Adrenal gland (tissue), 12 donors: ENCODE measurements around the gene ACE. TPM values are rescaled to one million over a fixed set of nuclear protein-coding genes. Genes with fewer than 3 reads are reported as not detected.

Experiments used
- DNase-seq, 7 donors: peaks; one replicate each; pipeline ENCODE4 v3.0.0-alpha.2; 2019 to 2020
- H3K27ac ChIP-seq, 5 donors: fragments of 200-600 bp; sonication (generic) in 4 of 5; 1 replicate in 3 of 5; 2 replicates in 2 of 5; pipeline versions ENCODE4 v1.5.1 to v1.8.0; 2016 to 2020; ENCODE audit warnings: mild to moderate bottlenecking in 1 of 5
- H3K27me3 ChIP-seq: fragments of 200-600 bp; 2 replicates; pipeline ENCODE4 v1.8.0; 2021
- H3K36me3 ChIP-seq, 2 donors: fragments of 200-600 bp; replicated peaks in 1 of 2; 1 replicate in 1 of 2; 2 replicates in 1 of 2; pipeline versions ENCODE4 v1.5.1 to v1.8.0; 2018 to 2022
- H3K4me1 ChIP-seq, 2 donors: fragments of 200-600 bp; replicated peaks in 1 of 2; 1 replicate in 1 of 2; 2 replicates in 1 of 2; pipeline versions ENCODE4 v1.5.1 to v1.8.0; 2018 to 2021
- H3K4me3 ChIP-seq, 4 donors: fragments of 200-600 bp; sonication (generic) in 3 of 4; one replicate each; pipeline ENCODE4 v1.5.1; 2016 to 2018
- H3K9me3 ChIP-seq, 3 donors: fragments of 200-600 bp; sonication (generic) in 1 of 3; replicated peaks in 1 of 3; 1 replicate in 2 of 3; 2 replicates in 1 of 3; pipeline versions ENCODE4 v1.5.1 to v1.8.0; 2016 to 2021
- CTCF ChIP-seq, 6 experiments: fragments of 450-650 bp in 4 of 6; fragments of 200-600 bp in 2 of 6; sonication (generic) in 1 of 6; IDR thresholded peaks; 1 replicate in 5 of 6; 2 replicates in 1 of 6; pipeline versions ENCODE4 v1.5.1 to v1.8.0; 2016 to 2021; ENCODE audit warnings: antibody characterized with exemption in 6 of 6, mild to moderate bottlenecking in 2 of 6, moderate library complexity in 1 of 6
- POLR2A ChIP-seq, 2 donors: fragments of 450-650 bp; IDR thresholded peaks; one replicate each; pipeline ENCODE4 v1.6.1; 2017; ENCODE audit warnings: antibody characterized with exemption in 2 of 2, mild to moderate bottlenecking in 2 of 2, moderate library complexity in 1 of 2
- WGBS, 4 donors: extraction: QIAGEN DNeasy Blood & Tissue Kit in 2 of 4; methylation state at CpG; one replicate each; pipeline versions ENCODE4 v1.1.5 to v1.1.7; 2013 to 2017; 5-methylcytosine and 5-hydroxymethylcytosine counted together
- intact Hi-C, 2 donors: fragments of 100-400 bp; cut with DNase I; formaldehyde crosslinking; loops; one replicate each; pipeline versions ENCODE4 v1.14.1 to v1.15.0; 2022 to 2023
- polyA plus RNA-seq, 3 donors: library from polyadenylated mRNA; stranded (reverse); fragments of 200-250 nt in 2 of 3; fragments of 350-450 nt in 1 of 3; fragmentation: Illumina TruSeq in 1 of 3; extraction: RNeasy Lipid Tissue Mini Kit (QIAGEN cat#74804) in 1 of 3; gene quantifications; one replicate each; pipeline ENCODE4 v1.2.3, GENCODE V29; 2013 to 2014
- total RNA-seq, 9 donors: library from RNA; depleted of rRNA in 4 of 9; stranded (reverse); fragments of >200 nt in 4 of 9; fragments of 120-200 nt in 1 of 9; fragmentation: NEBNext Ultra II Directional in 1 of 9; extraction: Animal tissue kit (Norgen Biotek cat#: 25700) in 1 of 9; gene quantifications; one replicate each; pipeline versions ENCODE4 v1.1.0 to v1.2.4, GENCODE V29; 2013 to 2023
- donor health status: healthy with polysubstance abuse.
- donor health status: Bipolar disorder and iron deficiency.
- donor health status: DM: yes; HTN: yes; CAD: no.
- donor health status: DM: no; HTN: no; CAD: no.
- donor health status: DM: no; HTN: no; CAD: no.
- donor health status: DM: yes; HTN: yes; CAD: no.

The ACE gene
- total and polyA plus RNA-seq, 12 donors: 0.55 to 49.7 (median 12.2) TPM

GRCh38 chr17:63530557-63531021 is 53.7 kb downstream of the ACE start:
- TF ChIP-seq POLR2A (IDR thresholded peaks at IDR 0.05): no peak
- no peak for TF ChIP-seq CTCF (IDR thresholded peaks at IDR 0.05)
- Histone ChIP-seq H3K36me3 (no peaks in the 10 kb centered on the region), H3K27ac (no peak overlapping the region), H3K9me3 (no peaks in the 10 kb centered on the region), H3K27me3 (no peaks in the 10 kb centered on the region), H3K4me1 (peaks cover 0 to 10% of the 10 kb centered on the region in 2 donors), H3K4me3 (no peak overlapping the region)
- no peak for DNase-seq
- intact Hi-C loops: no loop called here
- WGBS, 4 donors: 82 to 100% (median 87%) methylated on average over 1 to 3 of the region's 3 CpGs

DNA sequence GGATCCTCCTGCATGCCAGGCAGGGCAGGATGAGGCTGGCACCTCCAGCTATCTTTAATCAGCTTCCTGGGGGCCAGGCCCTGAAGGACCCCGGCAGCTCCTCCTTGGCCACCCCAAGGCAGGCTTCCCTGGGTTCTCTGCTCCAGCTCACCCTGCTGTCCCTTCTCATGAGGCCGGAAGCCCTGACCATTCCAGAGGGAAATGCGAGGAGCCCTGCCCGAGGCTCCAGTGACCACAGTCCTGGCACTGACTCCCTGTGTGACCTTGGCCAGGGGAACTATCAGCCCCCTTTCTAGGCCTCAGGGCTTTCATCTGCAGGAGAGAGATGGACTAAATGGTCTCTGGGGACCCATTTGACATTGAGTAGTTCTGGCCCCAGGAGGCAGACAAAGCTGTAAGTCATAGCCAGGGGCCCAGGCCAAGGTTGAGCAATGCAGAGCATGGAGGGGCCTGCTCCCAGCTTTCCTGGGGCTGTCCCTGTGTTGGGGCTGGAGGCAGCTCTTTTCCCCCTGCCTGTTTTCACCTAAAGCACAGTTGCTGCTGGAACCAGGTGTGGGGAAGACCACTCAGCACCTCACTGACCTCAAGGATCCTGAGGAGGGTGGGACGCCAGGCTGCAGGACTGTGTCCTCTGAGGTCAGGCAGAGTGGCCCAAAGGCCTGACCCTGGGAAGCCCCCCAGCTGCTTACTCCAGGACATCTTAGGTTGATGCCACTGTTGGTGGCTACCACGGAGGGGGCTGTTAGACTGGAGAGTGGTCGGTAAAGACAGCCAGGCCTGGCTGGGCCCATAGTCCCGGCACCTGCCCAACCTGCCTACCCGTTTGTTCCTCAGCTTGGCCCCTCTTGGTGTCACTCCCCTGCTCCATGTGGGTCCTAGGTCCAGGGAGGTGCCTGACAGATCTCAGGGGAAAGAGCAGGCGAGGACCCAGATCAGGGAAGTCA is 54.4 kb downstream of the ACE start:
- peak in 2 of 7 donors; percentile 16 to 31 for DNase-seq
- Histone ChIP-seq H3K27me3 (no peaks in the 10 kb centered on the region), H3K27ac (no peak overlapping the region), H3K4me1 (peaks cover 0 to 10% of the 10 kb centered on the region in 2 donors), H3K9me3 (no peaks in the 10 kb centered on the region), H3K36me3 (no peaks in the 10 kb centered on the region), H3K4me3 (no peak overlapping the region)
- intact Hi-C loops: no loop called here
- TF ChIP-seq POLR2A (IDR thresholded peaks at IDR 0.05) (no peak), CTCF (IDR thresholded peaks at IDR 0.05) (no peak)
- 86 to 100% (median 87%) methylated on average over 6 to 10 of the region's 10 CpGs; no CpG with 5 or more reads in 1 of the 4 donors for WGBS, 4 donors

DNA sequence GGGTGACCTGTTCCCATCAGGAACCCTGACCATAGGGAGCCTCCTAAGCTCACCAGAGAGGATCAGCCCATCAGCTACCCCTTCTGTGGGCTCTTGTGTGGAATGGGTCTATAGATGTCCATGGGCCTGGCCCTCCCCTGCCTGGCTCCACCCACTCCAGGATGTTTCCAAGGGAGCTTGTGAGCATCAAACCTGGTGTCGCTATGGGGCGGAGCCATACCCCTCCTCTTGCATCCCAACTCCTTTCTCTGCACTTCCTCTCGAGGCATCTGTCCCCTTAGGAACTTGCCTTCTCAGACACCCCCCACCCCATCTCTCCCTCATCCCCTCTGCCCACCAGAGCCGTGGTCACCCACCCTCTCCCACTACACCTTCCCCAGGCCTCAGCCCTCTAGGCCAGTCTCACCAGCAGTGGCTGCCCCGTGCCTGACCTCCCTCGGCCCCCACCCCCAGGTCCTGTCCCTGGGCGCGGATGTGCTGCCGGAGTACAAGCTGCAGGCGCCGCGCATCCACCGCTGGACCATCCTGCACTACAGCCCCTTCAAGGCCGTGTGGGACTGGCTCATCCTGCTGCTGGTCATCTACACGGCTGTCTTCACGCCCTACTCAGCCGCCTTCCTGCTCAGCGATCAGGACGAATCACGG is 56.7 kb downstream of the ACE start:
- Histone ChIP-seq H3K4me3 (no peak overlapping the region), H3K27me3 (peaks cover 5% of the 10 kb centered on the region), H3K36me3 (no peaks in the 10 kb centered on the region), H3K9me3 (no peaks in the 10 kb centered on the region), H3K4me1 (peaks cover 0 to 16% of the 10 kb centered on the region in 2 donors), H3K27ac (no peak overlapping the region)
- 79 to 90% (median 89%) methylated on average over 7 to 20 of the region's 20 CpGs for WGBS, 4 donors
- TF ChIP-seq POLR2A (IDR thresholded peaks at IDR 0.05) (no peak), CTCF (IDR thresholded peaks at IDR 0.05) (no peak)
- no peak for DNase-seq
- intact Hi-C loops: no loop called here

GRCh38 chr17:63534078-63534570 is 57.3 kb downstream of the ACE start:
- no peaks in the 10 kb centered on the region for H3K9me3 ChIP-seq
- intact Hi-C loops: no loop called here
- H3K27me3 ChIP-seq: peaks cover 10% of the 10 kb centered on the region
- H3K4me3 ChIP-seq: no peak overlapping the region
- peaks cover 0 to 16% of the 10 kb centered on the region in 2 donors for H3K4me1 ChIP-seq
- no peak for DNase-seq
- no peaks in the 10 kb centered on the region for H3K36me3 ChIP-seq
- TF ChIP-seq CTCF (IDR thresholded peaks at IDR 0.05) (no peak), POLR2A (IDR thresholded peaks at IDR 0.05) (no peak)
- H3K27ac ChIP-seq: no peak overlapping the region
- 86 to 92% (median 91%) methylated on average over 4 to 17 of the region's 17 CpGs for WGBS, 4 donors
